HL-60 (cell line): ENCODE data around the gene OSBPL5.

Experiments used
- DNase-seq, 2 experiments: peaks; one replicate each; pipeline ENCODE4 v3.0.0-alpha.2; 2010 to 2020; ENCODE audit warnings: low read depth in 1 of 2, low spot score in 1 of 2
- H3K27ac ChIP-seq: fragments of 250-450 bp; sonication (Bioruptor Pico); replicated peaks from 2 replicates; pipeline ENCODE4 v1.5.1; 2020; ENCODE audit warnings: mild to moderate bottlenecking, moderate library complexity
- H3K27me3 ChIP-seq: fragments of 250-450 bp; sonication (Bioruptor Pico); 2 replicates; pipeline ENCODE4 v1.5.1; 2021; ENCODE audit warnings: mild to moderate bottlenecking, moderate library complexity; ENCODE audit not compliant: insufficient read depth, poor library complexity, severe bottlenecking
- H3K4me3 ChIP-seq: replicated peaks from 2 replicates; pipeline ENCODE4 v1.5.1; 2011; ENCODE audit warnings: mild to moderate bottlenecking, control low read depth, low read length; ENCODE audit not compliant: insufficient read depth
- GABPA ChIP-seq: IDR thresholded peaks from 2 replicates; pipeline ENCODE4 v1.6.1; 2012; ENCODE audit warnings: low read depth
- POLR2AphosphoS5 ChIP-seq: IDR thresholded peaks from 2 replicates; pipeline ENCODE4 v1.6.1; 2012; ENCODE audit warnings: low read depth
- SPI1 ChIP-seq: IDR thresholded peaks from 2 replicates; pipeline ENCODE4 v1.6.1; 2012; ENCODE audit warnings: low read depth, mild to moderate bottlenecking, borderline replicate concordance
- TF ChIP-seq, protein P1 (sequence below): IDR thresholded peaks from one replicate; pipeline ENCODE4 v1.5.1; 2011; ENCODE audit warnings: low read length, control low read depth, inconsistent platforms; ENCODE audit not compliant: insufficient read depth
- TF ChIP-seq, protein P2 (sequence below): IDR thresholded peaks from 2 replicates; pipeline ENCODE4 v1.6.1; 2012; ENCODE audit warnings: low read depth; ENCODE audit not compliant: insufficient replicate concordance

OSBPL5 gene

DNA sequence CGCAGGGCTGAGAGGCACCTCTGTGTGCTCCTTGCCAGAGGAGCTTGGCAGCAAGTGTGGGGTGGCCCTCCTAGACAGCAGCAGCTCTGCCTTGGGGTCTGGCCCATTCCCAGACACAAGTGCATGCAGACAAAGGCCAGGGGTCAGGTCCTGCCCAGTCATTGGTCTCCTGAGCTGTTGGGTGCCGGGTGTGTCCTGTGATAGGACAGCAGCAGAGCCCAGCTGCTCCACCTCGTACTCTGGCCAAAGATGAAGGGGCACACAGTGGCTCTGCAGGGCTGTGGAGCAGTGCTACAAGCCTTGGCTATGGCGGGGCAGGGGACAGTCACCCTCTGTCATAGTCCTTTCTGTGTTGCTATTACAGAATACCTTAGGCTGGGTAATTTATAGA lies 17.3 kb upstream of the OSBPL5 start:
- DNase-seq, result no peak
- Histone ChIP-seq H3K4me3 (no peak overlapping the region), H3K27me3 (no peaks in the 10 kb centered on the region), H3K27ac (no peak overlapping the region)
- TF ChIP-seq POLR2AphosphoS5 (no peak), GABPA (no peak), SPI1 (no peak)
- TF ChIP-seq, protein P1, sequence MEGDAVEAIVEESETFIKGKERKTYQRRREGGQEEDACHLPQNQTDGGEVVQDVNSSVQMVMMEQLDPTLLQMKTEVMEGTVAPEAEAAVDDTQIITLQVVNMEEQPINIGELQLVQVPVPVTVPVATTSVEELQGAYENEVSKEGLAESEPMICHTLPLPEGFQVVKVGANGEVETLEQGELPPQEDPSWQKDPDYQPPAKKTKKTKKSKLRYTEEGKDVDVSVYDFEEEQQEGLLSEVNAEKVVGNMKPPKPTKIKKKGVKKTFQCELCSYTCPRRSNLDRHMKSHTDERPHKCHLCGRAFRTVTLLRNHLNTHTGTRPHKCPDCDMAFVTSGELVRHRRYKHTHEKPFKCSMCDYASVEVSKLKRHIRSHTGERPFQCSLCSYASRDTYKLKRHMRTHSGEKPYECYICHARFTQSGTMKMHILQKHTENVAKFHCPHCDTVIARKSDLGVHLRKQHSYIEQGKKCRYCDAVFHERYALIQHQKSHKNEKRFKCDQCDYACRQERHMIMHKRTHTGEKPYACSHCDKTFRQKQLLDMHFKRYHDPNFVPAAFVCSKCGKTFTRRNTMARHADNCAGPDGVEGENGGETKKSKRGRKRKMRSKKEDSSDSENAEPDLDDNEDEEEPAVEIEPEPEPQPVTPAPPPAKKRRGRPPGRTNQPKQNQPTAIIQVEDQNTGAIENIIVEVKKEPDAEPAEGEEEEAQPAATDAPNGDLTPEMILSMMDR, result no peak
- TF ChIP-seq, protein P2, sequence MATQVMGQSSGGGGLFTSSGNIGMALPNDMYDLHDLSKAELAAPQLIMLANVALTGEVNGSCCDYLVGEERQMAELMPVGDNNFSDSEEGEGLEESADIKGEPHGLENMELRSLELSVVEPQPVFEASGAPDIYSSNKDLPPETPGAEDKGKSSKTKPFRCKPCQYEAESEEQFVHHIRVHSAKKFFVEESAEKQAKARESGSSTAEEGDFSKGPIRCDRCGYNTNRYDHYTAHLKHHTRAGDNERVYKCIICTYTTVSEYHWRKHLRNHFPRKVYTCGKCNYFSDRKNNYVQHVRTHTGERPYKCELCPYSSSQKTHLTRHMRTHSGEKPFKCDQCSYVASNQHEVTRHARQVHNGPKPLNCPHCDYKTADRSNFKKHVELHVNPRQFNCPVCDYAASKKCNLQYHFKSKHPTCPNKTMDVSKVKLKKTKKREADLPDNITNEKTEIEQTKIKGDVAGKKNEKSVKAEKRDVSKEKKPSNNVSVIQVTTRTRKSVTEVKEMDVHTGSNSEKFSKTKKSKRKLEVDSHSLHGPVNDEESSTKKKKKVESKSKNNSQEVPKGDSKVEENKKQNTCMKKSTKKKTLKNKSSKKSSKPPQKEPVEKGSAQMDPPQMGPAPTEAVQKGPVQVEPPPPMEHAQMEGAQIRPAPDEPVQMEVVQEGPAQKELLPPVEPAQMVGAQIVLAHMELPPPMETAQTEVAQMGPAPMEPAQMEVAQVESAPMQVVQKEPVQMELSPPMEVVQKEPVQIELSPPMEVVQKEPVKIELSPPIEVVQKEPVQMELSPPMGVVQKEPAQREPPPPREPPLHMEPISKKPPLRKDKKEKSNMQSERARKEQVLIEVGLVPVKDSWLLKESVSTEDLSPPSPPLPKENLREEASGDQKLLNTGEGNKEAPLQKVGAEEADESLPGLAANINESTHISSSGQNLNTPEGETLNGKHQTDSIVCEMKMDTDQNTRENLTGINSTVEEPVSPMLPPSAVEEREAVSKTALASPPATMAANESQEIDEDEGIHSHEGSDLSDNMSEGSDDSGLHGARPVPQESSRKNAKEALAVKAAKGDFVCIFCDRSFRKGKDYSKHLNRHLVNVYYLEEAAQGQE, result no peak

DNA sequence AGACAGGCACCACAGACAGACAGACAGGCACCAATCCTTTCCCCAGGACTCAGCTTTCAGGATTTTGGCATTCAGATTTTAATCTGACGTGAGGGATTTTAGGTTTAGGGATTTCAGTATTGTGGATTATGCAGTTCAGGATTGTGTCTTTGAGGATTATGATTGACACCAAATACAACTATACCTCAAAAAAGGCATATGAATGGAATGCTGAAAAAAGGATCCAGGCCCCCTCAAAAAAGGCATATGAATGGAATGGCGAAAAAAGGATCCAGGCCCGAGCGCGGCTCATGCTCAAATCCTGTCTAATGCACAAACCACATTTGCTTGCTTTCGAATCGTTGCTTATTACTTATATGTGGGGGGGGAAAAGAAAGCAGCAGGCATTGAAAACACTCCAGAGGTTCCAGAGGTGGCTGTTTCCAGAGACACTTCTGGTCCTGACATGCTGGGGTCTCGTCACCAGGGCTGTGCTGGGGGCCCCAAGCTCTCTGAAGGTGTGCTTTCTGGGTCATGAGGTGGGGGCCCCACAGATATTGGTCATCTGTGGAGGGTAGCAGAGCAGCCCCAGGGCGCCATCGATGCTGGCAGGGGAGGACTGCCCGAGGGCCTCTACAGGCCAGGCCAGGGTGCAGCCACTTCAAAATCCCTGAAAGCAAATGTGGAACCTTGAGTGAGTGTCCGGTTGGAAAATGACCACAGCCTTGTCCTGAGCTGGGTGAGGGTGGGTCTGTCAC lies 16.8 kb upstream of the OSBPL5 start:
- TF ChIP-seq, protein P1, result no peak
- TF ChIP-seq SPI1 (no peak), POLR2AphosphoS5 (no peak), GABPA (no peak)
- TF ChIP-seq, protein P2, result no peak
- no peaks in the 10 kb centered on the region for H3K27me3 ChIP-seq

DNA sequence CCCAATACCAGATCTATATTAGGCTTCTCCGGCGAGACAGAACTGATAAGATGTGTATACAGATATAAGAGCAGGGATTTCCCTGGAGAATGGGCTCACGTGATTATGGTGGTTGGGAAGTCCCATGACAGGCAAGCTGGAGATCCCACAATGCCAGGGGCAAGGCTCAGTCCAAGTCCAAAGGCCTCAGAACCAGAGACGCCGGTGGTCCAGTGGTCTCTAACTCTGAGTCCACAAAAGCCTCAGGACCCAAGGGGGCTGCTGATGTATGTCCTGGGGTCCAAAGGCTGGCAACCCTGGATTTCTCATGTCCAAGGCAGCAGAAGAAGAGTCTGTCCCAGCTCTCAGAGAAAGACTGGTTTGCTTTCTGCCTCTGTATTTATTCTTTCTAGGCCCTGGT lies 15.8 kb upstream of the OSBPL5 start:
- Histone ChIP-seq H3K27ac (no peak overlapping the region), H3K27me3 (no peaks in the 10 kb centered on the region), H3K4me3 (no peak overlapping the region)
- no peak for DNase-seq
- TF ChIP-seq POLR2AphosphoS5 (no peak), SPI1 (no peak), GABPA (no peak)
- TF ChIP-seq, protein P1, result no peak
- TF ChIP-seq, protein P2, result no peak

More for the DNA sequence above, 16.8 kb upstream of the OSBPL5 start:
- no peak overlapping the region for H3K4me3 ChIP-seq
- H3K27ac ChIP-seq, result no peak overlapping the region
- no peak for DNase-seq
